Epithelial cell of esophagus (primary cell): ENCODE data around the gene LOXL3.
A peak's percentile ranks its signal among the peaks of the same experiment; 100 is the strongest.

Experiments
- DNase-seq: peaks from one replicate; pipeline ENCODE4 v3.0.0; 2010; ENCODE audit warnings: low read depth
- H3K4me3 ChIP-seq: 2 replicates; pipeline ENCODE4 v1.5.1; 2011; ENCODE audit warnings: mild to moderate bottlenecking, low read length, control low read depth
- TF ChIP-seq, protein P1 (sequence below): IDR thresholded peaks from 2 replicates; pipeline ENCODE4 v1.5.1; 2011; ENCODE audit warnings: low read depth, mild to moderate bottlenecking, low read length, control low read depth, inconsistent platforms; ENCODE audit not compliant: insufficient read depth; ENCODE audit errors: missing control alignments

LOXL3 gene

DNA sequence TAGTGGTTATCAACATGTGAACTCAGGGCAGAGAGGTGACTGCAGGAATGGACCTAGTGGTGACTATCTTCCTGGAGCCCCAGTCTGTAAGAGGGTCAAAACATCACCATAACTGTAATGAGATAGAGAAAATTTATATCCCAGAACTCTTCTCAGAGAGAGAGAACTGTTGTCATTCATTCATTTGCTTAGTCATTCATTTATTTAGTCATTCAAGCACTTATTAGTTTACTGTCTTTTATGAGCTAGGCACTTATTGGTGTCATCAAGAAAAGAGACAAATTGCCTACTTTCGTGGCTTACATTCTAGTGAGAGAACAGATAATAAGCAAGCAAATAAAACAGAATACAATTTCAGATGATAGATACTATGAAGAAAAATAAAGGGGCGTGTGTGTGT lies 34.9 kb upstream of the LOXL3 start:
- TF ChIP-seq, protein P1, sequence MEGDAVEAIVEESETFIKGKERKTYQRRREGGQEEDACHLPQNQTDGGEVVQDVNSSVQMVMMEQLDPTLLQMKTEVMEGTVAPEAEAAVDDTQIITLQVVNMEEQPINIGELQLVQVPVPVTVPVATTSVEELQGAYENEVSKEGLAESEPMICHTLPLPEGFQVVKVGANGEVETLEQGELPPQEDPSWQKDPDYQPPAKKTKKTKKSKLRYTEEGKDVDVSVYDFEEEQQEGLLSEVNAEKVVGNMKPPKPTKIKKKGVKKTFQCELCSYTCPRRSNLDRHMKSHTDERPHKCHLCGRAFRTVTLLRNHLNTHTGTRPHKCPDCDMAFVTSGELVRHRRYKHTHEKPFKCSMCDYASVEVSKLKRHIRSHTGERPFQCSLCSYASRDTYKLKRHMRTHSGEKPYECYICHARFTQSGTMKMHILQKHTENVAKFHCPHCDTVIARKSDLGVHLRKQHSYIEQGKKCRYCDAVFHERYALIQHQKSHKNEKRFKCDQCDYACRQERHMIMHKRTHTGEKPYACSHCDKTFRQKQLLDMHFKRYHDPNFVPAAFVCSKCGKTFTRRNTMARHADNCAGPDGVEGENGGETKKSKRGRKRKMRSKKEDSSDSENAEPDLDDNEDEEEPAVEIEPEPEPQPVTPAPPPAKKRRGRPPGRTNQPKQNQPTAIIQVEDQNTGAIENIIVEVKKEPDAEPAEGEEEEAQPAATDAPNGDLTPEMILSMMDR, result no peak
- no peak for DNase-seq
- H3K4me3 ChIP-seq, result no peak overlapping the region

GRCh38 chr2:74587664-74588277 lies 34.0 kb upstream of the LOXL3 start:
- TF ChIP-seq, protein P1, result peak; percentile 71
- peak; percentile 71 for DNase-seq
- no peak overlapping the region for H3K4me3 ChIP-seq

DNA sequence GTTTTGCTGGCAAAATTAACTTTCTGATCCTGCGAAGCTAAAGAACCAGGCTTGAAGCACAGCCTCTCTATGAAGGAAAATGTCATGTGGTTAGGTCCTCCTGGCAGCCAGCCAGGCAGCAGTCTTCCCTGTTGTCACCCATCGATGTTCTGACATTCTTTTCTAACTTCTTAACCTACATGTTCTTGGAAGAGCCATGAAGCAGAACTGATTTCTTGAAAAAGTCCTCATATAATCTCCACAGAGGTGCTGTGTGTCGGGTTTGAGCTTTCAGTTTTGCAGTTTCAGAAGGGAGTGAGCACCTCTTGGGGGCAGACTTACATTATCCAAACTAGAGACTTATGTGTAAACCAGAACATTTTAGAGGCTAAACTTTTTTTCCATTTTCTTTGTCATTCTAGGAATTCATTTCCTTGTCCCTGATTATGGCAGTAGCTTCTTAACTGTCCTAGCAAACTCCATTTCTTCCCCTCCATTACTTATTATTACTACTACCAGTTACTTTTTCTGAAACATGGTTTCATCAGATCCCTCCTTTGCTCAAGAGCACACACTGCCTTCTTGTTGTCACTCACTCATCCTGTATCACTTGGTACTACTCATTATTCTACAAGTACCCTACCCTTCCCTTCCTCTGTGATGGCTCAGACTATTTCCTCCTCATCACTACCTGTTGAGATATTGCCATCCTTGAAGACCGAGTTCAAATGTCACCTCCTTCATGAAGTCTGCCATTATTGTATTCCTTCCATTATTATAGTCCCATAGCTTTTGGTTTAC lies 31.9 kb upstream of the LOXL3 start:
- no peak overlapping the region for H3K4me3 ChIP-seq
- TF ChIP-seq, protein P1, result no peak
- DNase-seq, result no peak

GRCh38 chr2:74584088-74584645 lies 30.4 kb upstream of the LOXL3 start:
- TF ChIP-seq, protein P1, result no peak
- peak; percentile 45 for DNase-seq
- no peak overlapping the region for H3K4me3 ChIP-seq

DNA sequence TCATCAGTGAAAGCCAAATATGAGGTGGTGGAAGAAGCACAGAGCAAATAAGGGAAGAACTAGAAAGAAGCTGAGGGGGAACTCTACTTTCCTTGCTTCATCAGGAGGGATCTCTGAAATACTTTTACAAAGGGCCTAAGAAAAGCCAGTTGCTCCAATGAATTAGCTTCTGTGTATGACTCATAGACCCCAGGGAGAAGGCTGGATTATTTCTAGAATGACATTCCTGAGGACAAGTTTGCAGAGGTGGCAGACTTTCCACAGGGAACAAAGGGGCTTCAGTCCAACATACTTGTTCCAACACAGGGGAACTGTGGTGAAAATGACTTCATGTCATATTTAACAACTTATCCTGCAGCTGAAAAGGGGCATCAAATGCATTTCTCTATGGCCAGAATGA lies 29.8 kb upstream of the LOXL3 start:
- TF ChIP-seq, protein P1, result no peak
- DNase-seq, result peak; percentile 42

DNA sequence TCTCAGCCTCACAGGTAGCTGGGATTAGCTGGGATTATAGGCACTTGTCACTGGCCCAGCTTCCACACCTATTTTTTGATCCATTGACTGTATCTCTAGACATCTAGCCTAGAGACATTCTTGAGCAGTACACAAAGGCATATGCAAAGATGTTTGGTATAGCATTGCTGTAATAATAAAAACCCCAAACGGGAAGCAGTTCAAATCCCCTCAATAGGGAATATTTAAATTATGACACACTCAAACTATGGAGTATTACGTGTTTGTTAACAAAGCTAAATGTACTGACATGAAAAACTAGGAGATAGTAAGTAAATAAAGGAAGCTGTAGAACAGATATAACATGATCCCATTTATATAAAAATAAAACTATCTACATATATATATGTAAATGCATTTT lies 28.4 kb upstream of the LOXL3 start:
- DNase-seq, result no peak
- no peak overlapping the region for H3K4me3 ChIP-seq
- TF ChIP-seq, protein P1, result no peak

More for the DNA sequence above, 29.8 kb upstream of the LOXL3 start:
- H3K4me3 ChIP-seq, result no peak overlapping the region
